ENCODE data around the gene PLCD1.
"Not testable (repeated sequence)": the region's sequence is repeated elsewhere in the genome, so short reads cannot be mapped to it uniquely, and the experiment has no call there.

- not testable (repeated sequence) for TF ChIP-seq CTCF (IDR thresholded peaks at IDR 0.05; ENCODE audit: low read length); EZH2 (optimal IDR thresholded peaks at IDR 0.05; ENCODE audit: low read depth, low read length); EZH2phosphoT487 (IDR thresholded peaks at IDR 0.05; ENCODE audit: low read length)
These were observed 47.6 kb upstream of the PLCD1 start for GRCh38 chr3:38077073-38077472.

All from MM.1S (cell line).